ENCODE results near the gene PLD5.

- TF ChIP-seq CTCF (IDR thresholded peaks at IDR 0.05; ENCODE audit: low read length) (no peak), EZH2phosphoT487 (IDR thresholded peaks at IDR 0.05; ENCODE audit: low read length) (no peak), EZH2 (optimal IDR thresholded peaks at IDR 0.05; ENCODE audit: low read depth, low read length) (no peak)
These were observed 89.3 kb downstream of the PLD5 start for GRCh38 chr1:242435200-242435599.

Data from MM.1S (cell line).